ENCODE measurements around the gene MPV17L. TPM values are rescaled to one million over a fixed set of nuclear protein-coding genes. Genes with fewer than 3 reads are reported as not detected.

MPV17L gene
- polyA plus RNA-seq, 1 of the 3 experiments (the other 2 are of a cell fraction), result 0.43 TPM

DNA sequence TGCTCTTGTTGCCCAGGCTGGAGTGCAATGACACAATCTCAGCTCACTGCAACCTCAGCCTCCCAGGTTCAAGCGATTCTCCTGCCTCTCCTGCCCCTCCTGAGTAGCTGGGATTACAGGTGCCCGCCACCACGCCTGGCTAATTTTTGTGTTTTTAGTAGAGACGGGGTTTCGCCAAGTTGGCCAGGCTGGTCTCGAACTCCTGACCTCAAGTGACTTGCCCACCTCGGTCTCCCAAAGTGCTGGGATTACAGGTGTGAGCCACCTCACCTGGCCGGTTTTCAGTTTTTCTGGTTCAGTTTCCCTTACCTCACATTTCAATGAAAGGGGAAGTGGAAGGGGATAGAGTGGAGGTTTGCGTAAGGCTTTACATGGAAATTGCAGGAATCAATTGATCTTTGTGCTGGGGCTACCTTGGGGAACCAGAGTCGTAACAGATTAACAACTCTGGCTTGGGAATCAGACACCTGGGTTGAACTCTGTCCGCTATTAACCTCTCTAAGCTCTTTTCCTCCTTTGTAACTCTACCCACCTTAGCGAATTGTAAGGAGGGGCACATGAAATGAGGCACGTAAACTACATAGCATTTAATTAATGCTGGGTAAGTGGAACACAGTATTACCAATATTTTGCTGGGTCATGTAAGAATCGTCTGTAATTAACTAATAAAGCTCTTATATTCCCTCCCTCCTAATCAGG, 3.2 kb downstream of the MPV17L start:
- no peak overlapping the region for H3K27ac ChIP-seq (ENCODE audit: low read depth in 2 of 2, low read length in 1 of 2)
- H3K4me2 ChIP-seq, result no peak overlapping the region
- H4K20me1 ChIP-seq (ENCODE audit: insufficient read depth), result no peaks in the 10 kb centered on the region
- no peaks in the 10 kb centered on the region for H3K79me2 ChIP-seq (ENCODE audit: insufficient read depth)
- ChIA-PET POLR2A (no interaction called here), CTCF (interaction anchor here (0.6 kb wide), 1 partner anchor 28 kb away, joined by 4 read pairs; no protein-coding TSS in a partner anchor)
- H3K4me3 ChIP-seq (ENCODE audit: low read depth in 2 of 2, low read length in 1 of 2), result no peak overlapping the region
- WGBS (ENCODE audit: low lambda C conversion rate), result 84% methylated on average over 14 of the region's 14 CpGs
- H2AFZ ChIP-seq (ENCODE audit: low read depth), result no peak overlapping the region
- no peaks in the 10 kb centered on the region; the same call in 1 of the 2 replicates for H3K27me3 ChIP-seq (ENCODE audit: insufficient read depth)
- H3F3A ChIP-seq (replicated peaks; ENCODE audit: insufficient read depth), result no peaks in the 10 kb centered on the region
- no peak for DNase-seq
- H3K9me3 ChIP-seq, result no peaks in the 10 kb centered on the region
- no peak overlapping the region for H3K9ac ChIP-seq
- H3K9me2 ChIP-seq, result no peaks in the 10 kb centered on the region
- no peaks in the 10 kb centered on the region for H3K36me3 ChIP-seq (replicated peaks in 1 of 2; ENCODE audit: control insufficient read depth in 1 of 2, insufficient read depth in 2 of 2, low read length in 1 of 2)
- TF ChIP-seq, protein P1, sequence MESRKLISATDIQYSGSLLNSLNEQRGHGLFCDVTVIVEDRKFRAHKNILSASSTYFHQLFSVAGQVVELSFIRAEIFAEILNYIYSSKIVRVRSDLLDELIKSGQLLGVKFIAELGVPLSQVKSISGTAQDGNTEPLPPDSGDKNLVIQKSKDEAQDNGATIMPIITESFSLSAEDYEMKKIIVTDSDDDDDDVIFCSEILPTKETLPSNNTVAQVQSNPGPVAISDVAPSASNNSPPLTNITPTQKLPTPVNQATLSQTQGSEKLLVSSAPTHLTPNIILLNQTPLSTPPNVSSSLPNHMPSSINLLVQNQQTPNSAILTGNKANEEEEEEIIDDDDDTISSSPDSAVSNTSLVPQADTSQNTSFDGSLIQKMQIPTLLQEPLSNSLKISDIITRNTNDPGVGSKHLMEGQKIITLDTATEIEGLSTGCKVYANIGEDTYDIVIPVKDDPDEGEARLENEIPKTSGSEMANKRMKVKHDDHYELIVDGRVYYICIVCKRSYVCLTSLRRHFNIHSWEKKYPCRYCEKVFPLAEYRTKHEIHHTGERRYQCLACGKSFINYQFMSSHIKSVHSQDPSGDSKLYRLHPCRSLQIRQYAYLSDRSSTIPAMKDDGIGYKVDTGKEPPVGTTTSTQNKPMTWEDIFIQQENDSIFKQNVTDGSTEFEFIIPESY (IDR thresholded peaks at IDR 0.05; ENCODE audit: borderline replicate concordance, low read depth), result no peak
- TF ChIP-seq, protein P2, sequence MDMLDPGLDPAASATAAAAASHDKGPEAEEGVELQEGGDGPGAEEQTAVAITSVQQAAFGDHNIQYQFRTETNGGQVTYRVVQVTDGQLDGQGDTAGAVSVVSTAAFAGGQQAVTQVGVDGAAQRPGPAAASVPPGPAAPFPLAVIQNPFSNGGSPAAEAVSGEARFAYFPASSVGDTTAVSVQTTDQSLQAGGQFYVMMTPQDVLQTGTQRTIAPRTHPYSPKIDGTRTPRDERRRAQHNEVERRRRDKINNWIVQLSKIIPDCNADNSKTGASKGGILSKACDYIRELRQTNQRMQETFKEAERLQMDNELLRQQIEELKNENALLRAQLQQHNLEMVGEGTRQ (IDR thresholded peaks at IDR 0.05; ENCODE audit: borderline replicate concordance, low read depth, low read length), result no peak
- TF ChIP-seq RXRA (IDR thresholded peaks at IDR 0.05; ENCODE audit: borderline replicate concordance, low read depth) (no peak), NFIC (IDR thresholded peaks at IDR 0.05; ENCODE audit: borderline replicate concordance) (no peak), RCOR1 (IDR thresholded peaks at IDR 0.05; ENCODE audit: low read length) (no peak), FOSL2 (IDR thresholded peaks at IDR 0.05; ENCODE audit: borderline replicate concordance, low read depth) (no peak), TAF1 (IDR thresholded peaks at IDR 0.05; ENCODE audit: borderline replicate concordance, low read depth, low read length) (no peak), NRF1 (IDR thresholded peaks at IDR 0.05; ENCODE audit: low read depth, low read length) (no peak), CHD2 (IDR thresholded peaks at IDR 0.05; ENCODE audit: low read length, partially characterized antibody) (no peak), TCF12 (IDR thresholded peaks at IDR 0.05) (no peak), EP300 (IDR thresholded peaks at IDR 0.05; ENCODE audit: borderline replicate concordance in 1 of 2, low read depth in 1 of 2, low read length in 1 of 2) (no peak)
- no peaks in the 10 kb centered on the region; a peak in 1 of 4 replicates for H3K4me1 ChIP-seq (ENCODE audit: control insufficient read depth in 1 of 2, insufficient read depth in 2 of 2, low read depth in 1 of 2, low read length in 1 of 2)

DNA sequence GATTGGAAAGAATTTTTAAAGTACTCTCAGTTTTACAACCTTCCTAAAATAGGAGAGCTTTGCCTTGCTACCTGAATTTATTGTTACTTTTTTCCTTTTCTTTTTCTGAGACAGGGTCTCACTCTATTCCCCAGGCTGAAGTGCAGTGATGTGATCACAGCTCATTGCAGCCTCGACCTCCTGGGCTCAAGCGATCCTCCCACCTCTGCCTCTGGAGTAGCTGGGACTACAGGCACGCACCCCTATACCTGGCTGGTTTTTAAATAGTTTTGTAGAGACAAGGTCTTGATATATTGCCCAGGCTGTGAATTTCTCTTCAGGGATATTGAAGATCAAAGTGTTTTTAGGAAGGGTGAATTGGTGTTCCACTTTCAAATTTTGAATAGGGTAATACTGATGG, 3.8 kb downstream of the MPV17L start:
- no peaks in the 10 kb centered on the region for H3K79me2 ChIP-seq (ENCODE audit: insufficient read depth)
- H3K4me2 ChIP-seq, result no peak overlapping the region
- no peak overlapping the region for H3K9ac ChIP-seq
- H3K9me2 ChIP-seq, result no peaks in the 10 kb centered on the region
- no peak overlapping the region for H3K4me3 ChIP-seq (ENCODE audit: low read depth in 2 of 2, low read length in 1 of 2)
- no peaks in the 10 kb centered on the region for H3K36me3 ChIP-seq (replicated peaks in 1 of 2; ENCODE audit: control insufficient read depth in 1 of 2, insufficient read depth in 2 of 2, low read length in 1 of 2)
- no peaks in the 10 kb centered on the region for H3F3A ChIP-seq (replicated peaks; ENCODE audit: insufficient read depth)
- H3K4me1 ChIP-seq (ENCODE audit: control insufficient read depth in 1 of 2, insufficient read depth in 2 of 2, low read depth in 1 of 2, low read length in 1 of 2), result no peaks in the 10 kb centered on the region; a peak in 1 of 4 replicates
- H3K27me3 ChIP-seq (ENCODE audit: insufficient read depth), result no peaks in the 10 kb centered on the region; the same call in 1 of the 2 replicates
- no peak for DNase-seq
- H3K9me3 ChIP-seq, result no peaks in the 10 kb centered on the region
- ChIA-PET CTCF (no interaction called here), POLR2A (no interaction called here)
- no peaks in the 10 kb centered on the region for H4K20me1 ChIP-seq (ENCODE audit: insufficient read depth)
- H2AFZ ChIP-seq (ENCODE audit: low read depth), result no peak overlapping the region
- 91% methylated on average over 3 of the region's 3 CpGs for WGBS (ENCODE audit: low lambda C conversion rate)
- TF ChIP-seq RXRA (IDR thresholded peaks at IDR 0.05; ENCODE audit: borderline replicate concordance, low read depth), result no peak
- TF ChIP-seq RAD21 (IDR thresholded peaks at IDR 0.05; ENCODE audit: low read length), result no peak
- TF ChIP-seq, protein P3, sequence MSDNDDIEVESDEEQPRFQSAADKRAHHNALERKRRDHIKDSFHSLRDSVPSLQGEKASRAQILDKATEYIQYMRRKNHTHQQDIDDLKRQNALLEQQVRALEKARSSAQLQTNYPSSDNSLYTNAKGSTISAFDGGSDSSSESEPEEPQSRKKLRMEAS (IDR thresholded peaks at IDR 0.05; ENCODE audit: low read depth), result no peak
- no peak for TF ChIP-seq FOSL2 (IDR thresholded peaks at IDR 0.05; ENCODE audit: borderline replicate concordance, low read depth)
- TF ChIP-seq FOXJ3 (CRISPR knock-in tag; IDR thresholded peaks at IDR 0.05), result no peak
- TF ChIP-seq GATA2 (CRISPR knock-in tag; IDR thresholded peaks at IDR 0.05), result no peak
- TF ChIP-seq EZH2phosphoT487 (IDR thresholded peaks at IDR 0.05; ENCODE audit: borderline replicate concordance, low read depth), result no peak
- no peak for TF ChIP-seq POLR2AphosphoS5 (IDR thresholded peaks at IDR 0.05; ENCODE audit: low read depth, low read length)
- TF ChIP-seq, protein P4, sequence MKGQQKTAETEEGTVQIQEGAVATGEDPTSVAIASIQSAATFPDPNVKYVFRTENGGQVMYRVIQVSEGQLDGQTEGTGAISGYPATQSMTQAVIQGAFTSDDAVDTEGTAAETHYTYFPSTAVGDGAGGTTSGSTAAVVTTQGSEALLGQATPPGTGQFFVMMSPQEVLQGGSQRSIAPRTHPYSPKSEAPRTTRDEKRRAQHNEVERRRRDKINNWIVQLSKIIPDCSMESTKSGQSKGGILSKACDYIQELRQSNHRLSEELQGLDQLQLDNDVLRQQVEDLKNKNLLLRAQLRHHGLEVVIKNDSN (IDR thresholded peaks at IDR 0.05; ENCODE audit: borderline replicate concordance, low read depth), result no peak
- TF ChIP-seq SMC3 (IDR thresholded peaks at IDR 0.05; ENCODE audit: low read depth, low read length), result no peak
- no peak for TF ChIP-seq TAF1 (IDR thresholded peaks at IDR 0.05; ENCODE audit: borderline replicate concordance, low read depth, low read length)
- TF ChIP-seq CHD2 (IDR thresholded peaks at IDR 0.05; ENCODE audit: low read length, partially characterized antibody), result no peak
- TF ChIP-seq, protein P5, sequence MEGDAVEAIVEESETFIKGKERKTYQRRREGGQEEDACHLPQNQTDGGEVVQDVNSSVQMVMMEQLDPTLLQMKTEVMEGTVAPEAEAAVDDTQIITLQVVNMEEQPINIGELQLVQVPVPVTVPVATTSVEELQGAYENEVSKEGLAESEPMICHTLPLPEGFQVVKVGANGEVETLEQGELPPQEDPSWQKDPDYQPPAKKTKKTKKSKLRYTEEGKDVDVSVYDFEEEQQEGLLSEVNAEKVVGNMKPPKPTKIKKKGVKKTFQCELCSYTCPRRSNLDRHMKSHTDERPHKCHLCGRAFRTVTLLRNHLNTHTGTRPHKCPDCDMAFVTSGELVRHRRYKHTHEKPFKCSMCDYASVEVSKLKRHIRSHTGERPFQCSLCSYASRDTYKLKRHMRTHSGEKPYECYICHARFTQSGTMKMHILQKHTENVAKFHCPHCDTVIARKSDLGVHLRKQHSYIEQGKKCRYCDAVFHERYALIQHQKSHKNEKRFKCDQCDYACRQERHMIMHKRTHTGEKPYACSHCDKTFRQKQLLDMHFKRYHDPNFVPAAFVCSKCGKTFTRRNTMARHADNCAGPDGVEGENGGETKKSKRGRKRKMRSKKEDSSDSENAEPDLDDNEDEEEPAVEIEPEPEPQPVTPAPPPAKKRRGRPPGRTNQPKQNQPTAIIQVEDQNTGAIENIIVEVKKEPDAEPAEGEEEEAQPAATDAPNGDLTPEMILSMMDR (IDR thresholded peaks at IDR 0.05), result no peak
- no peak for TF ChIP-seq YY1 (IDR thresholded peaks at IDR 0.05; ENCODE audit: low read depth)
- no peak for TF ChIP-seq RCOR1 (IDR thresholded peaks at IDR 0.05; ENCODE audit: low read length)
- no peak for TF ChIP-seq GABPA (IDR thresholded peaks at IDR 0.05; ENCODE audit: low read depth)
- H3K27ac ChIP-seq (ENCODE audit: low read depth in 2 of 2, low read length in 1 of 2), result no peak overlapping the region

All from SK-N-SH (cell line).